ENCODE data around the gene DST.
"Not testable (repeated sequence)": the region's sequence is repeated elsewhere in the genome, so short reads cannot be mapped to it uniquely, and the experiment has no call there.

The DST gene

DNA sequence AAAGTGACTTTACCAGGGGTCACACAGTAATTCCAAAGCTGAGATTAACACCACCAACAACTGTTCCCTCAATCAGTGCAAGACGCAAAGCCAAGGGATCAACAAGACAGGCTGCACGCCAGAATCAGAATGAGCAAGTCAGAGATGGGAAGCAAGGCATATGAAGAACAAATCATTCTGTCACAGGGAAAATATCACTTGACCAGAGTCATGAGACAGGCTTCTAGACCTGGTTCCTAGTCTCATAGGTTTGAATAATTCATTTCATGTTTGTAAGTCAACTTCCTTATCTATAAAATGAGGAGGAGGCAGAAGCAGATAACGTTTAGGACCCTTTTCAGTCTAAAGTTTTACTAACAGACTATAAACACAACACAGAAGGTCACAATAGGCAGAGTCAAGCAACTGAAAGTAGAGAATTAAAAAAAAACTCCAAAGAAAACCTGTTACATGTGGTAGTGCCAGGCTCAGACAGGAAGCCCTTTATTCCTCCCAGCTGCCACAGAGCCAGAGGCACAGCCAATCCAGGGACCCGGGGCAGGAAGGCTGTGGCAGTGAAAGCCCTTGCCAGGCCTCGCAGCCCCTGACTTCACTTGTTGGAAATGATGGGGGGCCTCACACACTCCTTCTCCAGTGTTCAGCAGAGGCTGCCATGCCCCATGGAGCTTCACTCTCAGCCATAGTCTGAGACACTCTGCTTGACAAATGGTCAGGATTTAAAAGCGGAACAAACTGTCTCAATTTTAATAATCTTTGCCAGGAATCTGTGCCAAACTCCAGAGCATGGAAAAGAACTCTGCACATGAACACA is 29.2 kb upstream of the DST start:
- no peaks in the 10 kb centered on the region for H3K4me1 Mint-ChIP-seq (ENCODE audit: low read depth)
- H3K36me3 Mint-ChIP-seq (ENCODE audit: low read depth): no peaks in the 10 kb centered on the region
- H3K4me3 Mint-ChIP-seq: no peak overlapping the region
- peaks cover 9% of the 10 kb centered on the region for H3K27me3 Mint-ChIP-seq
- no peak overlapping the region for H3K27ac Mint-ChIP-seq
- H3K9me3 Mint-ChIP-seq: no peaks in the 10 kb centered on the region

GRCh38 chr6:56671160-56671559 is 28.5 kb upstream of the DST start:
- H3K4me1 Mint-ChIP-seq (ENCODE audit: low read depth): no peaks in the 10 kb centered on the region
- H3K27ac Mint-ChIP-seq: no peak overlapping the region
- H3K36me3 Mint-ChIP-seq (ENCODE audit: low read depth): no peaks in the 10 kb centered on the region
- H3K4me3 Mint-ChIP-seq: no peak overlapping the region
- H3K9me3 Mint-ChIP-seq: no peaks in the 10 kb centered on the region
- peaks cover 9% of the 10 kb centered on the region for H3K27me3 Mint-ChIP-seq

- no peaks in the 10 kb centered on the region for H3K36me3 Mint-ChIP-seq (ENCODE audit: low read depth)
- no peaks in the 10 kb centered on the region for H3K9me3 Mint-ChIP-seq
- H3K4me3 Mint-ChIP-seq: no peak overlapping the region
- H3K27me3 Mint-ChIP-seq: peaks cover 9% of the 10 kb centered on the region
- no peaks in the 10 kb centered on the region for H3K4me1 Mint-ChIP-seq (ENCODE audit: low read depth)
- H3K27ac Mint-ChIP-seq: no peak overlapping the region
Observed at GRCh38 chr6:56669041-56669440, 26.4 kb upstream of the DST start.

GRCh38 chr6:56668158-56668557 is 25.5 kb upstream of the DST start:
- Mint-ChIP-seq H3K9me3 (no peaks in the 10 kb centered on the region), H3K27ac (no peak overlapping the region), H3K4me3 (no peak overlapping the region), H3K36me3 (ENCODE audit: low read depth) (no peaks in the 10 kb centered on the region), H3K27me3 (peaks cover 9% of the 10 kb centered on the region), H3K4me1 (ENCODE audit: low read depth) (no peaks in the 10 kb centered on the region)

GRCh38 chr6:56667336-56667735 is 24.6 kb upstream of the DST start:
- no peak overlapping the region for H3K4me3 Mint-ChIP-seq
- no peaks in the 10 kb centered on the region for H3K36me3 Mint-ChIP-seq (ENCODE audit: low read depth)
- peaks cover 9% of the 10 kb centered on the region for H3K27me3 Mint-ChIP-seq
- no peak overlapping the region for H3K27ac Mint-ChIP-seq
- no peaks in the 10 kb centered on the region for H3K9me3 Mint-ChIP-seq
- H3K4me1 Mint-ChIP-seq (ENCODE audit: low read depth): no peaks in the 10 kb centered on the region

DNA sequence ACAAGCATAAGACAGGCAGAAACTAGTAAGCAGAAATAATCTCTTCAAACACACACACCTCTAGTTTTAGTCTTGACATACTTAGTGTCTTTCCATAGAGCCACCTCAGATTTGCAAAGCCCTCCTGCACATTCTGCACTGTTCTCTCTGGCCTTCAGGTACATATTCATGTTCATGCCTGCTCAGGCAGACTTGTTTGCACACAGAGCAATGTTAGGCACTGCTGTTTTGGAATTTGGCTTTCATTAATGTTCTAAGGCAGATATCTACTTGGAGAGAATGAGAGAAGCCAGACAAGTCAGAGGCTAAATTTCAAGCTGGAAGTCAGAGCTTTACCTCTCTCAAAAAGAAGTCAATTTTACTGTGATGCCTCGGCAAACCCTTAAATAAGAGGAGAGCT is 21.3 kb upstream of the DST start:
- Mint-ChIP-seq H3K27ac (no peak overlapping the region), H3K4me3 (no peak overlapping the region), H3K27me3 (no peaks in the 10 kb centered on the region), H3K4me1 (ENCODE audit: low read depth) (peaks cover 3% of the 10 kb centered on the region), H3K36me3 (ENCODE audit: low read depth) (no peaks in the 10 kb centered on the region), H3K9me3 (no peaks in the 10 kb centered on the region)

DNA sequence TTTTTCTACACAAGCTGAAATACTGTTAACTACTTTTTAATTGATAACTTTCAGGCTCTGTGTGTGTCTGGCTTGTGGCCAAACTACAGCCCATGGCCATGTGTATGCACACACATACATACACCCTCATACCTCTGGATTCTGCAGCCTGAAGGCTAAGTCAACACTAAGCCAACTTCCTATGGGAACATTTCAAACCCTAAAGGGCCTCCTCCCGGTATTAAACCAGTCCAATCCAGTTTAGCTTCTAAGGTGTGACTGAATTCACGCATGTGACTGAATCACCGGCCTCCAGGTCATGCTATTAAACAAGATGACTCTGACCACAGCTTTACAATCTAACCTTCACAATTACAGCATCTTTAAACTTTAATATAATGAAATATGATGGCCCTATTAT is 20.7 kb upstream of the DST start:
- no peaks in the 10 kb centered on the region for H3K9me3 Mint-ChIP-seq
- no peaks in the 10 kb centered on the region for H3K27me3 Mint-ChIP-seq
- H3K27ac Mint-ChIP-seq: no peak overlapping the region
- H3K36me3 Mint-ChIP-seq (ENCODE audit: low read depth): no peaks in the 10 kb centered on the region
- H3K4me3 Mint-ChIP-seq: no peak overlapping the region
- H3K4me1 Mint-ChIP-seq (ENCODE audit: low read depth): peaks cover 3% of the 10 kb centered on the region

DNA sequence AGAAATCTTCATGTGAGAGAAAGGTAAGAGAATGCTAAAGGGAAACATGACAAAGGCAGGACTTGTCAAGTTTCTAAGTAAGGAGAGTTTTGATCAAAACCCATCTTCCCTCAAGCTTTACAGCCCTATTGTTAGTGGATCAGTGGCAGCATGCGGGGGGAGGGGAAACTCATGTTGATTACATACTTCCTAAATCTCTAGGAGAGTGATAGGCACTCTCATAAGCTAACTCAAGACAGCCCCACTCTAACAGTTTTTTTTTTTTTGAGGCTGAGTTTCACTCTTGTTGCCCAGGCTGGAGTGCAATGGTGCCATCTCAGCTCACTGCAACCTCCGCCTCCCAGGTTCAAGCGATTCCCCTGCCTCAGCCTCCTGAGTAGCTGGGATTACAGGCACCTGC is 18.6 kb upstream of the DST start:
- not testable (repeated sequence) for H3K27ac Mint-ChIP-seq; H3K9me3 Mint-ChIP-seq; H3K36me3 Mint-ChIP-seq (ENCODE audit: low read depth)

GRCh38 chr6:56660381-56660730 is 17.7 kb upstream of the DST start:
- Mint-ChIP-seq H3K9me3 (no peaks in the 10 kb centered on the region), H3K27ac (no peak overlapping the region), H3K4me1 (ENCODE audit: low read depth) (peaks cover 3% of the 10 kb centered on the region), H3K36me3 (ENCODE audit: low read depth) (no peaks in the 10 kb centered on the region), H3K4me3 (no peak overlapping the region), H3K27me3 (no peaks in the 10 kb centered on the region)

More for the DNA sequence above, 18.6 kb upstream of the DST start:
- not testable (repeated sequence) for H3K27me3 Mint-ChIP-seq; H3K4me3 Mint-ChIP-seq; H3K4me1 Mint-ChIP-seq (ENCODE audit: low read depth)

DNA sequence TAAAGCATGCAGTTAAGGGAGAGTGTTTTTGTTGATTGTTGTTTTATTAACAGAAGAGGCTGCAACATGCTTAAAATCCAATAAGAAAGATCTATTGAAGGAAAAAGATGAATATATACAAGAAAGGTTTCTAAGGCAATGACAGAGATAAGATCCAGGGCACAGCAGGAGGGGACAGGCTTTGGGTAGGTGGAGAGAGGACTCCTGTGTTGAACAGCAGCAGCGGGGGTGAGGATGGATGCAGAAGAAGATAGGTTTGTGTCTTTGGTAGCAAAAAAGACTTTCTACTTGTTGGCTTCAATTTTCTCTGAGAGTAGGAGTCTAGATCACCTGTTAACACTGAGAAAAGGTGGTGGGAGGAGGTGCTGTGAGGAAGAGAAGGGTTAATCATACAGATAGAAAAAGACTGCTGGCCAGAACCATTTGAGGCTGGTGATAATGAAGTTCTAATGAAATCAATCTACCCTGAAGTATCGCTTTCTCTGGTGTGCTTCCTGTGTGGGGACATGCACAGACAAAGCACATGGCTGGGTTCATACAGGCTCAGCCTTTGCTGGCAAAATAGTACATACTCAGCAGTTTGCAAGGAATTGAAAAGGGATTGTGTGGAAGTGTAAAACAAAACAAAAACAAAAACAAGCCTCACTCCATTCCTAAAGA is 17.2 kb upstream of the DST start:
- no peaks in the 10 kb centered on the region for H3K9me3 Mint-ChIP-seq
- peaks cover 3% of the 10 kb centered on the region for H3K4me1 Mint-ChIP-seq (ENCODE audit: low read depth)
- no peaks in the 10 kb centered on the region for H3K36me3 Mint-ChIP-seq (ENCODE audit: low read depth)
- no peak overlapping the region for H3K27ac Mint-ChIP-seq
- no peaks in the 10 kb centered on the region for H3K27me3 Mint-ChIP-seq
- no peak overlapping the region for H3K4me3 Mint-ChIP-seq

GRCh38 chr6:56658326-56658725 is 15.6 kb upstream of the DST start:
- Mint-ChIP-seq H3K27ac (no peak overlapping the region), H3K4me1 (ENCODE audit: low read depth) (peaks cover 3% of the 10 kb centered on the region), H3K9me3 (no peaks in the 10 kb centered on the region), H3K36me3 (ENCODE audit: low read depth) (no peaks in the 10 kb centered on the region), H3K27me3 (no peaks in the 10 kb centered on the region), H3K4me3 (no peak overlapping the region)

DNA sequence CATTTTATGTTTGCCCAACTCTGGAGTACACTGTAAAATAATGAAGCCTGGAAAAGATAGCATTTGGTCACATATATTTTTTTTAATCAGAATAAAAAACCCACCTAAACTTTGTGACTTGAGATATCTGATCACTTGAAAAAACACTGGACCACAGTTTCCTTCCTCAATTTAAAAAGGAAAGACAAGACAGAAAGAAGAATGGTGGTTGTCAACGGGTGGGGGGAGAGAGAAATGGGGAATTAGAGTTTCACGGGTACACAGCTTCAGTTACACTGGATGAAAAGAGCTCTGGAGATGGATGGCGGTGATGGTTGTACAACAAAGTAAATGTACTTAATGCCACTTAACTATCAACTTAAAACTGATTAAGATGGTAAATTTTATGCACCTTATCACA is 14.7 kb upstream of the DST start:
- Mint-ChIP-seq H3K4me3 (no peak overlapping the region), H3K27ac (no peak overlapping the region), H3K4me1 (ENCODE audit: low read depth) (peaks cover 3% of the 10 kb centered on the region), H3K27me3 (no peaks in the 10 kb centered on the region), H3K9me3 (no peaks in the 10 kb centered on the region), H3K36me3 (ENCODE audit: low read depth) (no peaks in the 10 kb centered on the region)

DNA sequence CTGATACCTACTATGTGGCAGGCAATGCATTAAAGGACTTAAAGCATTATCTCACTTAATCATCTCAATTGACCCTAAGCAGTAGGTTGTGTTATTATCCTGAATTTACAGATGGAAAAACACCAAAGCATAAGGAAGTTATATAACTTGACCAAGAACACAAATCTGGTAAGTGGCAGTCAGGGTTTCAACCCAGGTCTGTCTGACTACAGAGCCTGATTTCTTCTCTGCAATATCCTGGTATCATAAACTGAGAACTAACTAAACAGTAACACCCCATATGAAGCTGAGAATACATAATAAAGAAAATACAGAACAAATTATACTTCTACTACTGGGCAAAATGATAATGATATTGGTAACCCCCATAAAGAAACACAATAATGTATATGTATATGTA is 13.8 kb upstream of the DST start:
- Mint-ChIP-seq H3K4me3 (no peak overlapping the region), H3K36me3 (ENCODE audit: low read depth) (no peaks in the 10 kb centered on the region), H3K27me3 (no peaks in the 10 kb centered on the region), H3K4me1 (ENCODE audit: low read depth) (peaks cover 3% of the 10 kb centered on the region), H3K9me3 (no peaks in the 10 kb centered on the region), H3K27ac (no peak overlapping the region)

GRCh38 chr6:56655996-56656395 is 13.3 kb upstream of the DST start:
- Mint-ChIP-seq H3K4me1 (ENCODE audit: low read depth) (peaks cover 3% of the 10 kb centered on the region), H3K27me3 (no peaks in the 10 kb centered on the region), H3K36me3 (ENCODE audit: low read depth) (no peaks in the 10 kb centered on the region), H3K9me3 (no peaks in the 10 kb centered on the region), H3K27ac (no peak overlapping the region), H3K4me3 (no peak overlapping the region)

DNA sequence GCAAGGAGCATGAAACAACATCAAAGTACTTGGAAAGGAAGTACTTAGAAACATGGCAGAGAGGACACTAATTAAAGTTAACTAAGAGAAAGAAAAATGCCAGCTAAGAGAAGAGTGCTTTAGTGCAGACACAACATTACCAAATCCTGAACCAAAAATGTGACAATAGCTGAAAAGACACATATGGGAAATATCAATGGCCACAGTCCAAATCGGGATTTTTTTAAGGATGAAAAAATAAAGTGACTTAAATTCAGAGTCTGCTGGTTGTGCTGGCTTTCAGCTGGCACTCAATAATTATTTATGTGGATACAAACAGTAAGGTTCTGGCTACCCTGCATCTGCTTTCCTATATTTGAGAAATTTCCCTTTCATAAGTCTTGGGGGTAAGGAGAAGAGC is 12.6 kb upstream of the DST start:
- Mint-ChIP-seq H3K36me3 (ENCODE audit: low read depth) (no peaks in the 10 kb centered on the region), H3K27me3 (no peaks in the 10 kb centered on the region), H3K4me3 (no peak overlapping the region), H3K4me1 (ENCODE audit: low read depth) (peaks cover 3% of the 10 kb centered on the region), H3K9me3 (no peaks in the 10 kb centered on the region), H3K27ac (no peak overlapping the region)

- Mint-ChIP-seq H3K27ac (no peak overlapping the region), H3K36me3 (ENCODE audit: low read depth) (no peaks in the 10 kb centered on the region), H3K4me3 (no peak overlapping the region), H3K4me1 (ENCODE audit: low read depth) (no peaks in the 10 kb centered on the region), H3K9me3 (no peaks in the 10 kb centered on the region), H3K27me3 (no peaks in the 10 kb centered on the region)
Observed at GRCh38 chr6:56652994-56653393, 10.3 kb upstream of the DST start.

Data from stimulated activated naive CD8-positive, alpha-beta T cell treated with anti-CD3 and anti-CD28 coated beads, Interleukin-15, Interleukin-2, amounts not matched to agents 100 ng/mL and 50 ng/mL, for 24 hours (primary cell).